Measurements from ENCODE around the gene TEDC2.
"Not testable (repeated sequence)": the region's sequence is repeated elsewhere in the genome, so short reads cannot be mapped to it uniquely, and the experiment has no call there.

The TEDC2 gene

DNA sequence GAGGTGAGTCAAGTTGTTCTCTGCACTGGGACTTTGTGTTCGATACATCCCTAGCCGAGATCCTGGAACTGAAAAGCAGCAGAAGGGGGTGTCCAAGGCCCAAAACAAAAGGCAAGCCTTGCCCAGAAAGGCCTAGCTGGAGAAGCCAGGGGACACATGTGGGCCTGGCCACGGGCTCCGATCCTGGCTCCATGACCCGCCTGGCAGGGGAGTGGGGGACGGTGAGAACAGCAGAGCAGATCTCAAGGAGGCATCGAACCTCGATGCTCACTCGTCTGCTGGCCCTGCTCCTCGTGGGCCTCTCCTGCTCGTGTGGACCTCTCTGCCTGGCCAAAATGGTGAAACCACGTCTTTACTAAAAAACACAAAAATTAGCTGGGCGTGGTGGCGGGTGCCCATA lies 21.8 kb upstream of the TEDC2 start:
- DNase-seq (ENCODE audit: low read depth): no peak

DNA sequence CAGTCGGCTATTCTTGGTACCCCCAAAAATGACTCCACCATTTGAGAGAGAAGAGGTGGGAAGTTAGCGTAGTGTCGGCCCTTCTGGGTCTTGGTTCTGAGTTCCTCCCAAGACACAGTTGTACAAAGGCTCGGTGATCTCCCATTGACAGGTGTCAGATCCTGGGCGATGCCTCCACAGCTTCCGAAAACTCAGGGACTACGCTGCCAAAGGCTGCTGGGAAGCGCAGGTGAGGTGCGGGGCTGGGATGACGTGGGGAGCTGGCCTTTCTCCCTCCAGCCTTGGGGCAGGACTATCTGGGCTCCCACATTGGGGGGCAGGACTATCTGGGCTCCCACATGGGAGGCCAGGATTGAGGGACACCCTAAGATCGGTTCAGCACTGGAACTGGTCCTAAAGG lies 20.3 kb upstream of the TEDC2 start:
- DNase-seq (ENCODE audit: low read depth): no peak

DNA sequence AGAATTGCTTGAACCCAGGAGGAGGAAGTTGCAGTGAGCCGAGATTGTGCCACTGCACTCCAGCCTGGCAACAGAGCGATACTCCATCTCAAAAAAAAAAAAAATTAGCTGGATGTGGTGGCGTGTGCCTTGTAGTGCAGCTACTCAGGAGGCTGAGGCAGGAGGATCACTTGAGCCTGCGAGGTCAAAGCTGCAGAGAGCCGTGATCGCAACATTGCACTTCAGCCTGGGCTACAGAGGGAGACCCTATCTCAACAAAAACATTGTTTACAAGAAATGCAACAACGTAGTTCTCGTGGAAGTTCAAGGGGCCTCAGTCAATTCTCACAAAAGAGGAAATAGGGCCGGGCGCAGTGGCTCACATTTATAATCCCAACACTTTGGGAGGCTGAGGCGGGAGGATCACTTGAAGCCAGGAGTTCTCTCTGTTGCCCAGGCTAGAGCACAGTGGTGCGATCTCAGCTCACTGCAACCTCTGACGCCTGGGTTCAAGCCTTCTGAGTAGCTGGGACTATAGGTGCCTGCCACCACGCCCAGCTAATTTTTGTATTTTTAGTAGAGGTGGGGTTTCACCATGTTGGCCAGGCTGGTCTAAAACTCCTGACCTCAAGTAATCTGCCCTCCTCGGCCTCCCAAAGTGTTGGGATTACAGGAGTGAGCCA lies 18.6 kb upstream of the TEDC2 start:
- DNase-seq (ENCODE audit: low read depth): not testable (repeated sequence)

DNA sequence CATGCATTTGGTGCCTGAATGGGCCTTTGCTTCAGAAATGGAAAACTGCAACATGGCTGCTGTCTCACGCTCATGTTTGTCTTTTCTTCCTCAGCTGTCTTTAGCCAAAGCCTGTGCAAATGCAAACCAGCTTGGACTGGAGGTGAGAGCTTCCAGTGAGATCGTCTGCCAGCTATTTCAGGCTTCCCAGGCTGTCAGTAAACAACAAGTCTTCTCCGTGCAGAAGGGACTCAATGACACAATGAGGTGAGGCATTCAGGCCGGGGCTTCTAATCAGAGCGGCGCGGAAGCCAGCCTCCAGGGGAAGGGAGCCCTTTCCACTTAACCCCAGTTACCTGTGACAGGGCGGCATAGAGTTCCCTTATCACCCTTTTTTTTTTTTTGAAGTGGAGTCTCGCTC lies 16.4 kb upstream of the TEDC2 start:
- no peak for DNase-seq (ENCODE audit: low read depth)

DNA sequence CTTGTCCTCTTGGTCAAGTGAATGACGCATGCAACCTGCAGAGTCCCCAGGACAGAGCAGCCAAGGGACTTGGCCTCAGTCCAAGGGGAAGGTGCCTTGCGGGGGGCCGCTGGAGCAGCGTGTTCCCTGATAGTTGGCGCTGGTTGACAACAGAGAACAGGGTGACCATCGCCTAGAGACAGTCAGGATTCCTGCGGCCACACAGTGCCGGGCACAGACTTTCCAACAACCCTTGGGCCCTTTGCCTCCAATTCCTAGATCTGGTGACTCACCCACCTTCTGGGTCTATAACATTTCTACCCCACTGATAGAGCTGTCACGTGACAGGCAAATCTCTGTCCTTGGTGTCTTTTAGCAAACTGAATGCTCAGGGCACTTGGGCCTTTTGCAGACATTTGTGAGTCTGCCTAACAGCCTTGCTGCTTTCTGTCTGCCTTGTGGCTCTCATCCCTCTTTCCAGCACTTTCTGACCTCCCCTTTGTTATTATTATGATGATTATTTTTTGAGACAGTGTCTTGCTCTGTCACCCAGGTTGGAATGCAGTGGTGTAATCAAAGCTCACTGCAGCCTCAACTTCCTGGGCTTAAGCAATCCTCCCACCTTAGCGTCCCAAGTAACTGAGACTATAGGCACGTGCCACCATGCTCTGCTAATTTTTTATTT lies 11.9 kb upstream of the TEDC2 start:
- DNase-seq (ENCODE audit: low read depth): peak; percentile 70

DNA sequence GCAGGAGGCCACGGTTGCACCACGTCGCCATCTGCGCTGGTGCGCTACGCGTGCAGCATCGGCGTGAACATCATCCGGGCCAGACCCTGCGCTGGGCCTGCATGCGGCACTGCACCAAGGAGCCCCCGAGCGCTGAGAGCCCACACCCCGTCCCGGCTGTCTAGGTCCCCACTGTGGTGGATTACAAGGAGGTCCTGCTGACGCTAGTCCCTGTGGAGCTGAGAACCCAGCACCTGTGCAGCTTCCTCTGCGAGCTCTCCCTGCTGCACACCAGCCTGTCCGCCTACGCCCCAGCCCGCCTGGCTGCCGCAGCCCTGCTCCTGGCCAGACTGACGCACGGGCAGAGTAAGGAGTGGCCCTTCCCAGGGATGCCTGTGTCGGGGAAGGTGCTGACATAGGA lies 10.8 kb upstream of the TEDC2 start:
- no peak for DNase-seq (ENCODE audit: low read depth)

DNA sequence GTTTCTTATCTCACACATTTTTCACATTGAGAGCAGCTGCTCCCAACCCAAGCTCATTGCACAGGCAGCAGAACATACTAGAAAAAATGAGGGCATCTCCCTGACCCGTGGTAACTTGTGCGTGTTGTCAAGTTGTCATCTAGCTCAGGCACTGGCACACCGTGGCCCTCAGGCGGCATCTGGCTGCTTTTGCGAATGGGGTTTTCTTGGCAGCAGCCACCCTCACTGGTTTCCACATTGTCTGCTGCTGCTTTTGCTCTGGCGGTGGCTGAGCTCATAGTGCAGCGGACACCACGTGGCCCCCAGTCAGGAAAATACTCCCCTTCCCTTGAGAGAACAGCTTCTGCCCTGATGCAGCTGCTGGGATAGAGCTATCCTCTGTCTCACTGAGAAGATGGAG lies 9.4 kb upstream of the TEDC2 start:
- no peak for DNase-seq (ENCODE audit: low read depth)

DNA sequence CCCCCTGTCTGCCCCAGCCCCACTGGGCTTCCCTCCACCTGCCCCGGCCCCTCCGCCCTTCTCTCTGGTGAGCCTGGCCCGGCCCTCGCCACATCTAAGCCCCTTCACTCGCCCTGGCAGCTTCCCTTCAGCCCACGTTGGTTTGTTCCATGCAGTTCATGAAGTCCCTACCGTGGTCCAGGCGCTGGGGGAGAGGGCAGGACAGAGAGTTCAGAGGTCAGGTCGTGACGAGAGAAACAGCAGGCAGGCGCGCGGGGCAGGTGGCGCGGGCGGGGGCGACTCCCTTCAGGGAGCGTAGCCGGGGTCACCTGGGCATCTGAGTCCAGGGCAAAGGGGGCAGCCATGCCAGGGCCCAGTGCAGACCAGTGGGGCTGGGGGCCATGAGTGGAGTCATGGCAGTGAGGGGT lies 8.9 kb upstream of the TEDC2 start:
- DNase-seq (ENCODE audit: low read depth): no peak

DNA sequence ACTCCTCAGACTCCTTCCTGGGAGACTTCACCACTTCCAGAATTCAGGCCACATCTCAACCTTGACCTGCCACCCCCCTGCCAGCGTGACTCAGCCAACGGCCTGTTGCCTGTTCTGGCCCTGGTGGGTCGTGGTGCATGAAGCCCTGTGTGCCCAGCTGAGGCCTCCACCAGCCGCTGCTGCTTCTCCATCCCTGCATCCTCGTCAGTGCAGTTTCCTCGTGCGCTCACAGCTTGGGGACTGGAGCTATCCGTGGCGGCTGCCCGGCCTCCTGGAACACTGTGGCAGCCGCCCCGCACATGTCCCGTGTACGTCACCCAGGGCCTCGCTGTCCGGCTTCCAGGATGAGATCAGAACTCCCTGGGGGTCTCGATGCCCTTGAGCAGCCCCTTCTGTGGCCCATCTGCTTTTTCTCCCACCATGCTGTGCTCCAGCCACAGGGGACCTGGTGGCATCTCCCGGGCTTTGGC lies 8.0 kb upstream of the TEDC2 start:
- no peak for DNase-seq (ENCODE audit: low read depth)

DNA sequence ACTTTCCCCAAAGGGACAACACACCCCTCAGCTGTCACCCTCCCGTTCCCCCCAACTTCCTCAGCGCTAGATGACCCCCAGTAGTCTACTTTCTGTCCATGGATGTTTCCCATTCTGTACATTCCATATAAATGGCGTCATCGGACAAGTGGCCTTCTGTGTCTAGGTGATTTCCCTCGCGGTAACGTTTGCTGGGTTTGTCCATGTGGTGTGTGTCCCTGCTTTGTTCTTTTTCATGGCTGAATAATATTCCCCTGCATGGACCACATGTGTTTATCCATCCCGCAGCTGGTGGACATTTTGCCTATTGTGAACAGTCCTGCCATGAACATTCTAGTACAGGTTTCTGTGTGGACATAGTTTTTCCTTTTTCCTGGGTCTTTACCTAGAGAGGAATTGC lies 7.3 kb upstream of the TEDC2 start:
- no peak for DNase-seq (ENCODE audit: low read depth)

DNA sequence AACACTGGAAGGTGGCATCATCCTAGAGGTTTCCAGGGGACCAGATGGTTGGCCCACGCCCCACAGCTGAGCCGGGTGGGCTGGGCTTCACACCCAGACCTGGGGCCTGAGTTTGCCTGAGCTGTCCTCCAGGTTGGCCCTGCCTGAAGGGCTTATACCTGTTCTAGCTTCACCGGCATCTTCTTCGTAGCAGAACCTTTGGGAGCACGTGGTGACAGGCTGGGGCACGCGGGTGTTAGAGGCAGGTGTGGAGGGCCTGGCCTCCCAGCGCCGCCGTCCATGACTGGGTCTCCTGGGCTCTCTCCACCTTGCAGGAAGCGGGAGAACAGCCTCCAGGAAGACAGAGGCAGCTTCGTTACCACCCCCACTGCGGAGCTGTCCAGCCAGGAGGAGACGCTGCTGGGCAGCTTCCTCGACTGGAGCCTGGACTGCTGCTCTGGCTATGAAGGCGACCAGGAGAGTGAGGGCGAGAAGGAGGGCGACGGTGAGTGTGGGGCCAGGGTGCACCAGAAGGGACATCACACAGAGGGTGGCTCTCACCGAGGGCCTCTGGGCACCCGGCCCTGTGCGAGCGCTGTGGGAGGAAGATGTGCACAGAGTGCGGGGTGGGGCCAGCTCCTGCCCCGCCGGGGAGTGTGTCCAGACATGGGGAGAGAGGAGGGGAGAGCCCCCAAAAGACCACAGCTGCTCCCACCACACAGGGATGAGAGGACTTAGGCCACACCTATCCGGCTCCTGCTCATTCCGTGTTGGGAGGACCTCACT lies 4.6 kb upstream of the TEDC2 start:
- no peak for DNase-seq (ENCODE audit: low read depth)

DNA sequence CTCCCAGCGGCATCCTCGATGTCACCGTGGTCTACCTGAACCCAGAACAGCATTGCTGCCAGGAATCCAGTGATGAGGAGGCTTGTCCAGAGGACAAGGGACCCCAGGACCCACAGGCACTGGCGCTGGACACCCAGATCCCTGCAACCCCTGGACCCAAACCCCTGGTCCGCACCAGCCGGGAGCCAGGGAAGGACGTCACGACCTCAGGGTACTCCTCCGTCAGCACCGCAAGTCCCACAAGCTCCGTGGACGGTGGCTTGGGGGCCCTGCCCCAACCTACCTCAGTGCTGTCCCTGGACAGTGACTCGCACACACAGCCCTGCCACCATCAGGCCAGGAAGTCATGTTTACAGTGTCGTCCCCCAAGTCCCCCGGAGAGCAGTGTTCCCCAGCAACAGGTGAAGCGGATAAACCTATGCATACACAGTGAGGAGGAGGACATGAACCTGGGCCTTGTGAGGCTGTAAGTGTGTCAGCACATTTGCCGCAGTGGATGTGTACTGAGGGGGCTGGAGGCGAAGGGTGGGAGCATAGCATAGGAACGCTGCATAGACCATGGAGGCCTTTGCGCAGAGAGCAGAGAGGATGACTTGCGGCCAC lies 3.3 kb upstream of the TEDC2 start:
- DNase-seq (ENCODE audit: low read depth): no peak

DNA sequence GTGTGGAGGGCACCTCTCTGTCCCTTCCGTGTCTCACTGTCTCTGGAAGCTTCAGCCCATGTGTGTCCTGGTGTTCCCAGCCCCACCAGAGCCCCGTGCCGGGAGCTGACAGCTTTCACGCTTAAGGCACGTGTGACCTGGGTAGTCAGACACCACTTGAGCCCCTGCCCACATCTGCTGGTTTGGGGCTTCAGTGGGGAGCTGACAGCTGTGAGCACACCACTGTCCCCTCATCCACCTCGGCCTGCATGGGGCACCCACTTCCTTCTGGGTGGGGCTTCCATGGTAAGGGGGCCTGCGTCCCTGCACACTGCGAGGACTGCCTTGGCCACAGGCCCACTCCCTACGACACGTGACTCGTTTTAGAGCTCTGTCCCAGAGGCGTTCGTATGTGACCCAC lies 2.6 kb upstream of the TEDC2 start:
- no peak for DNase-seq (ENCODE audit: low read depth)

DNA sequence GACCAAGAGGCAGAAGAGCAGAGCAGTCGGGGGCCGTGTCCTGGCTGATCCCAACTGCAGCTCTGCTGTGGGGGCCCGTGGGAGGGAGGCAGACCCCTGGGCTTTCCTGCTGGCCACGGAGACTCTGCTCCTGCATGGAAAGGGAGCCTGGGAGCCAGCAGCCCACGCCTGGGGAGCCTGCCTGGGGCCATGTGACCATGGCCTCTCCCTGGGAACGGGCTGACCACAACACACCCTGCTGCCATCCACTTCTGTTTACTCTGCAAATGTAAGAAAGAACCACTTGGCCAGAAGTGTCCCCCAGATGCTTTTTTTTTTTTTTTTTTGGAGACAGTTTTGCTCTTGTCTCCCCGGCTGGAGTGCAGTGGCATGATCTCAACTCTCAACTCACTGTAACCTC lies 2.0 kb upstream of the TEDC2 start:
- no peak for DNase-seq (ENCODE audit: low read depth)

DNA sequence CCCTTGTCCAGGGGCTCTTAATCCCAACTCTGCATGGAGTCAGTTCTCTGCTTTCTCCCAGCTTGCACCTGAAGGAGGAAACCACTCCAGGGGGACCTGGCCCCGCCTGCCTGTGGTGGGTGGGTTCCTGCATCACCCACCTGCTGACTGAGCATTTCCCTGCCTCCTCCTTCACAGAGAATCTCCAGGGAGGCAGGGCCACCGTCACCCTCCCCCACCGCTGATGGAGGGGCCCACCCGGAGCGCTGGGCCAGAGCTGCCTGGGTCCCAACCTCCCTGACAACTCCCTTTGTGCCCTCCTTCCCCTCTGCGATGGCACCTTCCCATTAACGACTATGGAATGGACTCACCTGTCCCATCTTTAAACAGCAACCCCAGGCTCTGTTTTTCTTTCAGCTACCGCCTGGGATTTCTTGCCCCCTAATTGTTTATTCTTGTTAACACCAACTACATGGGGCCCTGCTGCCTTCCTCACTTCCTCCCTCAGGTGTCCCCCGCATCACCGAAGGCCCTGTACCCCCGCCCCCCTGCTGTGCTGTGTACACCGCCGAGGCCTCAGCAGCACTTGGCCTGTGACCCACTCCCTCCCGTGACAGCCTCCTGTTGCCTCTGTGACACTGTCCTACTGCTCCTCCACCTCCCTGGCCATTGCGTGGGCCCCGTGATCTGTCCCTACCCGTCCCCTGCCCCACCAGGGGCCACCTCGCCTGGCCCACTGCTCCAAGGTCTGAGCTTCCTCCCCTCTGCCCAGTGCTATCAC lies 842 bp upstream of the TEDC2 start:
- DNase-seq (ENCODE audit: low read depth): no peak

DNA sequence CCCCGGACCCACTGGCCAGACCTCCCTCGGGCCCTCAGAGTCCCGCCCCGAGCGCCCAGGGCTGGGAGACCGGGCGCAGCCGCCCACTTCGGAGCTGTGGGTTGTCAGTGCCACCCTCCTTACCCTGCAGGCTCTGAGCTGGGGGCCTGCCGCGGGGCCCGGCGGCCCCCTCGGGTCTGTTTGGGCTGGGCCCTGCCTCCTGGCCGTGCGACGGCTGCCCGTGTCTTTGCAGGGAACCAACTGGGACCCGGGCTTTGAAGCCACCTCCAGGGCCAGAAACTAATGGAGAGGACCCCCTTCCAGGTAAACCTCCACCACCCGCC lies 443 bp downstream of the TEDC2 start:
- DNase-seq (ENCODE audit: low read depth): no peak

DNA sequence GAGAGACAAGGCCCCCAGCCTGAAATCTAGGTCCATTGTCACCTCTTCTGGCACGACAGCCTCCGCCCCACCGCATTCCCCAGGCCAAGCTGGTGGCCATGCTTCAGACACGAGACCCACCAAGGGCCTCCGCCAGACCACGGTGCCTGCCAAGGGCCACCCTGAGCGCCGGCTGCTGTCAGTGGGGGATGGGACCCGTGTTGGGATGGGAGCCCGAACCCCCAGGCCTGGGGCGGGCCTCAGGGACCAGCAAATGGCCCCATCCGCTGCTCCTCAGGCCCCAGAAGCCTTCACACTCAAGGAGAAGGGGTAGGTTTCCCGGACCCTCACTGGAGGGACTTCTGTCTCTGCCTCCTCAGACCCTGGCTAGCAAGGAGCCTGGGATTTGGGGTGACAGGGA lies 1.0 kb downstream of the TEDC2 start:
- no peak for DNase-seq (ENCODE audit: low read depth)

DNA sequence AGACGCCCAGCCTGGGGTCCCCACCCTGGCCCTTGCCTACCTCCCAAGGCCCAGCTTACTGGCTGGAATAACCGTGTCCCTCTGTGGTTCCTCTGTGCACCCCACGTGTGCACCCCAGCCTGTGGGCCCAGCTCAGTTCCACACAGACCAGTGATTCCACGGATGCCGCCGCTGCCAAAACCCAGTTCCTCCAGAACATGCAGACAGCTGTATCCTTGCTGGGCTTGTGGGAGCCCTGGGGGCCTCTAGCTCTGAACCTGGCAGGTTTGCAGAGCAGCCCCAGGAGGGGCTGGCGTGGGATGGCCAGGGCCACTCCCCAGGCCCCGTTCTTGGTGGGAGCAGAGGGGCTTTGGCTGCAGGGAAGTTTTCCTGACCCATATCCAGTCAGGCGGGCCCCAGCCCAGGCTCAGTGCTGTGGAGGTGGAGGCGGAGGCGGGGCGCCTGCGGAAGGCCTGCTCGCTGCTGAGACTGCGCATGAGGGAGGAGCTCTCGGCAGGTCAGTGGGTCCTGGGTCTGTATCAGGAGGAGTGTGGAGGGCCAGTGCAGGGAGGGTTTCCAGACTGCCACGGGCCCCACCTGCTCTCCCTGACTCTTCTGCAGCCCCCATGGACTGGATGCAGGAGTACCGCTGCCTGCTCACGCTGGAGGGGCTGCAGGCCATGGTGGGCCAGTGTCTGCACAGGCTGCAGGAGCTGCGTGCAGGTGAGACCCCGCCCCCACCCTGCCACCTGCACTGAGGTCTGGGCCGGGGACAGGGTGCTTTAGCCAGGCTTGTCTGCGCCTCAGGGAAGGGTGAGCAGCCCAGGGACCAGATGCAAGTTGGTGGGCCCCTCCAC lies 2.3 kb downstream of the TEDC2 start:
- no peak for DNase-seq (ENCODE audit: low read depth)

DNA sequence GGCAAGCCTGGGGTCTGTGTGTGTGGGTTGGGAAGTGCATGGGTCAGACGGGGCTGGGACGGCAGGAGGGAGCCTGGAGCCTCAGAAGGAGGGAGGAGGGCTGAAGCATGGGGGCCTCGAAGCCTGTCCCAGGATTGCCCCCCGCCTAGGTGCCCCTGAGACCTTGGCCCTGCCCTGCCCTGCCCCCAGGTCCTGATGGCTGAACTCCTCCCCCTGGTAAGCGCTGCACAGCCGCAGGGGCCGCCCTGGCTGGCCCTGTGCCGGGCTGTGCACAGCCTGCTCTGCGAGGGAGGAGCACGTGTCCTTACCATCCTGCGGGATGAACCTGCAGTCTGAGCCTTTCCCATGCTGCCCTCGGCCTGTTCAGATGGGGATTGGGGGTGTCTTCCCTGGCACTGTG lies 4.4 kb downstream of the TEDC2 start:
- no peak for DNase-seq (ENCODE audit: low read depth)

DNA sequence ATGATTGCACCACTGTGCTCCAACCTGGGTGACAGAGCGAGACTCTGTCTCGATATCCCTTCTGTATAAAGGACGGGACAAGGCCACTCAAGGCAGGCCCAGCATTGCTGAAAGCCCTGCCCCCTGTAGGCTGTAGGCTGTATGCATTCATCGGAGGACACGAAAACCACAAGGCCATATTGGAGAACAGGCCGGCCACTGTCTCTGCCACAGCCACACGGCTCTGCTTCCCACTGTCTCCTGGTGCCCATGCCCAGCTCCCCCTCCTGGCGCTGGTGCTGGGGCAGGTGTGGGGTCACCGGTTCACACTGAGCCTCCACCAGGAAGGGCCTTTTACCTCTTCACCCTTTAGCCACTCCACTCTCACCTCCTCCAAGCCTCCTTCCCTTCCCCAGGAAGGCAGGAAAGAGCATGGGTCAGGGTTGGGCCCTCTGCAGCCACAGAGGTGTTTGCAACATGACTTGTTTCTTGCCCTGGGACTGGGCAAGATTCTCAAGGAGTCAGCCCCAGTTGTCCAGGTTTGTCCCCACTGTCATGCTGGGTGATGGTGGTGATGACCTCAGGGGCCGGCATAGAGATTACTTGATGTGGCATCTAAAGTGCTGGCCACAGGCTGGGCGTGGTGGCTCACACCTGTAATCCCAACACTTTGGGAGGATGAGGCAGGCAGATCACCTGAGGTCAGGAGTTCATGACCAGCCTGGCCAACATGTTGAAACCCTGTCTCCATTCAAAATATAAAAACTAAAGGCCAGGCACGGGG lies 5.9 kb downstream of the TEDC2 start:
- DNase-seq (ENCODE audit: low read depth): no peak

Data from ELR (cell line).